GM18526 (cell line): ENCODE results near the gene MMP21.

Experiments
- POLR2A ChIP-seq: IDR thresholded peaks from 3 replicates; pipeline ENCODE4 v1.6.1; 2011; ENCODE audit not compliant: insufficient read length; ENCODE audit errors: extremely low read depth

MMP21 gene

GRCh38 chr10:125797994-125798662 lies 22.5 kb upstream of the MMP21 start:
- no peak for TF ChIP-seq POLR2A

DNA sequence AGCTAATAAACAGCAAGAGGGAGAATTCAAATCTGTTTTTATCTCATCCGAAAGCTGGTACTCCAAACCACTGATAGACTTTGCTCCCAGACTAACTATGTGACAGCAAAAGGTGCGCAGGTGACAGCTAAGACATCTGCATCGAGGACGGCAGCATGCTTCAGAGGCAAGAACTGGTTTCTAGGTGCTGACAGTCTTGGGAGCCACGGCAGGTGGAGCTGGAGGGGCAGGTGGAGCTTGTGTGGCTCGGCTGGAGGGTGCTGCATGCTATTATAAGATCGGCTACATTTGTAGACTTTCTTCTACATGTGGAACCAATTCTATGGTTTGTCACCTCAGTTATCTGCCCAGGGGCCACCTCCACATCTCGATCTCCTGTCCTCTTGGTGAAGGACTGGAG lies 21.8 kb upstream of the MMP21 start:
- TF ChIP-seq POLR2A: no peak

- TF ChIP-seq POLR2A: no peak
These were observed 20.1 kb upstream of the MMP21 start for GRCh38 chr10:125795637-125796190.

- no peak for TF ChIP-seq POLR2A
These were observed 19.5 kb upstream of the MMP21 start for GRCh38 chr10:125795128-125795527.

DNA sequence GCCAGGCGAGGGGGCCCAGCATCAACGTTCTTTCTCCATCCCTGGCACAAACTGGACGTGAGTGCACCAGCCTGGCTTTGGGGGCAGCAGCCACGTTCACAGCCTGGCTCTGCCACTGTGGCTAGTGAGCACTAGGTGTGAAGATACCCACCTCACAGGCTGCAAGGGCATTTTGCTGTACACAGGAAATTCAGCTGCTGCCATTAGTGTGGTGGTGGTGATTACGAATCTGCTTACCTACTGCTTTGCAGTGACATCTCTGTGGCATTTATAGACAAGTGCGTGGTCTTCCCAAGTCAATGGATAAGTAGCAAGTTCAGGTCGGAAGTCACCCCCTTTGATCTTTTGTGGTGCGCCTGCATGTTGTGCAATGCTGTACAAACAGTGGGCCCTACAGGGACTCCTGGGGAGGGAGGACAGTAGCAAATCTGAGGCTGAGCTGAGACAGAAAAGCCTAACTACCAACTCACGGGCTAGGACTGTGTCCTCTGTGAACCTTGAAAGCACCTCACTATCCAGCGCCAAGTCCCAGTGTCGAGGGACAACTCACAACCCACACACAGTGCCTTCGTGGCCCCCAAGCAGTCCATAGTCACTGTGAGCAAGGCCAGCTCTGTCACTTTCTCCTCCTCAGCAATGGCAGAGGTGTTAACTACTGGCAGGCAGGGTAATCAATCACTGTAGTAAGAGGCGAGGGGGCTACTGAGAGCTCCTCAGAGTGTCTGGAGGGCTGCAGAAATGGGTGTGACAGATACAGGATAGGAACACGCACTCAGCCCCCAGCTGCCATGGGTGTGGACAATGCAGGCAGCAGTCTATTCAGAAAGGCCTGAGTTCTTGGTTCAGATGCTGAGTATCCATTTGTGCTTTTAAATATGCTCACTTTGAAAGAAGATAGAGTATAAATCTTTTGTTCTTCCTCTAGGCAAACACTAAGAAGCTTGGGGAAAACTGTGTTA lies 17.0 kb upstream of the MMP21 start:
- no peak for TF ChIP-seq POLR2A

DNA sequence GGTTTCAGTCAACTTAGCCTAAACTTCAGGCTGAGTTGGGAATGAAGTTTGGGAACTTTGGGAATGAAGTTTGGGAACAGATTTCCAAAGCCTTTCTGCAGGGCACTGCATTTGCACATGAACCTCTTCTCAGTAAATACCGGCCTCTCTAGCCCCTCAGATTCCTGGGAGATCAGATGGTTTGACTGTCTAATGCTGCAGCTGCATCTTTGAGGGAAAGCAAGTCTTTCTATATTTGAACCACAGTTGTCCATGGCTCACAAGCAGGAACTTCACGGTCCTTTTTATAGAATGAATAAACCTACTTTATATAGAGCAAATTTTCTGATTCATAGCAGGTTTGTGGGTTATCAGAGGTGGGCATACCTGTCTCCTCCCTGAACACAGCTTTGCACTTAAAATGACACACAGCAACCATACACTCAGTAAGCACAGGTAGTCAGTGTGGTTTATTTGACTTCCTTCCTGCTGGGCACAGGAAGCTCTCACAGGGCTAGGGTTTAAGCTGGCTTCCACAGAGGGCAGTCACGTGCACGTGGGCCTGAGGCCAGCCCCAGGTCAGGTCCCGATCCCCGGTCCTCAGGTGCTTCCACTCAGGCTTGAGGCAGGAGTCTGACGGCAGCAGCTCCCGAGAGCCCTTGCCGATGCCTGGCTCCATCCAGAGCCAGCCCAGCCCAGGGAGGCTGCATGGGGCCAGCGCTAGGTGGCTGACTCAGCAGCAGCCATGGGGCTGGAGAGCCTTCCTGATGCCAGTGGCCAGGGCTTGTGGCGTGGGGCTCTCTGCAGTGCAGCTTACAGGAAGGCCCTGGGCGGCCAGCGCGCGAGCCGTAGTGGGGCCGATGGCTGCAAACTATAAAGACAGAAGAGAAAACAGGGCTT lies 12.8 kb upstream of the MMP21 start:
- TF ChIP-seq POLR2A: no peak

DNA sequence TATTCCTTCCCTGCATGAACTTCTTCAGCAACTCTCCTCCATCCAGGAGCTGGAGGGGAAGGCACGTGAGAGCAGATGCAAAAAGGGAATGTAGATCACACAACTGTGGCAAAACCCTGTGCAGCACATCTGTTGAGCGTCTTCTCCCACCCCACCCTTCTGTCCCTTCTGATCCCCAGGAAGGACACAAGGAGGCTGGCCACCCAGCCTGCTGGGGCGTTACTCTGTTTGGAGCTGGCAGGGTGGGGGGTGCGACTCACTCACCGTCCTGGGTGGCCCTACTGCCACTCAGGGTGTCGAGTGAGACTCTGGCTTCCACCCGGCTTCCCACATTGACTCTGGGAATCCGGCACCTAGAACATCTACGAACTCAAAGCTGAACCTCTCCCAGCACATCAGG lies 10.2 kb upstream of the MMP21 start:
- no peak for TF ChIP-seq POLR2A

DNA sequence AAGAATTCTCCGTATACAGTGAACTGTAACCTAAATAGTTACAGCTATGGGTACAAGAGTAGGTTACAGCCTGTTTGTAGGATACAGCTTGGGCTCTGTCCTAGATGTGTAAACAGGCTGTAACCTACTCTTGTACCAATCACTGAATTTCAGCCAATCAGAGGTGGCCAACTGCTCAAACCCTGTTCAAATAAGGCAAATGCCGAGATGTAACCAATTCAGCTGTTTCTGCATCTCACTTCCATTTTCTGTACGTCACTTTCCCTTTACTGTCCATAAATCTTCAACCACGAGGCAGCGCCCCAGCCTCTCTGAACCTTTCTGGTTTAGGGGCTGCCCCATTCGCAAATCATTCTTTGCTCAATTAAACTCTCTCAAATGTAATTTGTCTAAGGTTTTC lies 8.3 kb upstream of the MMP21 start:
- TF ChIP-seq POLR2A: no peak

DNA sequence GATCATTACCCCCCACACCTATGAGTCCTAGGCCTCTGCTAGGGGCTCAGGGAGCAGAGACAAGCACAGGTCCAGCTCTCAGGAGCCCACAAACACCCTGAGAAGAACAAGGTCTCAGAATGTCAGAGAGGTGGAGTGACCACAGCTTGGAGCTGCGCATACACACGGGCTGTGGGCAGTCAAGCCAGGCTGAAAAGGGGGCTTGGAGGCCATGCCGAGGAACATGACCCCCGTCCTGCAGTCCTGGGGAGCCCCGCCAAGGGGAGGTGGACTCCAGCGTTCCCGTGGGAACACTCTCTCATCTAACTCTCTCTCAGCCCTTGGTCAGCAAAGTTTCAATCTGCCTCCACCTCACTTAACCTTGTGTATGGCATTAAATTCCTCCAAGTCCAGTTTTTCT lies 7.8 kb upstream of the MMP21 start:
- TF ChIP-seq POLR2A: no peak

- no peak for TF ChIP-seq POLR2A
These were observed 7.0 kb upstream of the MMP21 start for GRCh38 chr10:125782616-125783015.

- no peak for TF ChIP-seq POLR2A
These were observed 6.4 kb upstream of the MMP21 start for GRCh38 chr10:125782054-125782453.

GRCh38 chr10:125781374-125781773 lies 5.8 kb upstream of the MMP21 start:
- TF ChIP-seq POLR2A: no peak

GRCh38 chr10:125779403-125780327 lies 4.0 kb upstream of the MMP21 start:
- no peak for TF ChIP-seq POLR2A

DNA sequence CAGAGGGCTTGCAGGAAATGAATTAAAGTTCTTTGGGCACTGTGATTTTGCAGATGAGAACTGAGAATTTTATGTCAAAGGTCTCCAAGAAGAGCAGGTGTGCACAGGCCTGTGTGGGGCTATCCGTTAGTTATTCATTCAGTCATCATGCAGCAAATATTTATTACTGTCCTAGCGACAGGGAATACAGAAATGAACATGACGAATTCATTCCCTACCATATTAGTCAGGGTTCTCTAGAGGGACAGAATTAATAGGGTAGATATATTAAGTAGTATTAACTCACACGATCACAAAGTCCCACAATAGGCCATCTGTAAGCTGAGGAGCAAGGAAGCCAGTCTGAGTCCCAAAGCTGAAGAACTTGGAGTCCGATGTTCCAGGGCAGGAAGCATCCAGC lies 2.9 kb upstream of the MMP21 start:
- no peak for TF ChIP-seq POLR2A
